ENCODE data around the gene TAGAP. TPM values are rescaled to one million over a fixed set of nuclear protein-coding genes. Genes with fewer than 3 reads are reported as not detected.
"Not testable (repeated sequence)": the region's sequence is repeated elsewhere in the genome, so short reads cannot be mapped to it uniquely, and the experiment has no call there.

The TAGAP gene
- polyA plus RNA-seq, 1 donor (not counting 4 experiments of a cell fraction or from before 2014, with no cell fraction given) = 0.08 TPM

DNA sequence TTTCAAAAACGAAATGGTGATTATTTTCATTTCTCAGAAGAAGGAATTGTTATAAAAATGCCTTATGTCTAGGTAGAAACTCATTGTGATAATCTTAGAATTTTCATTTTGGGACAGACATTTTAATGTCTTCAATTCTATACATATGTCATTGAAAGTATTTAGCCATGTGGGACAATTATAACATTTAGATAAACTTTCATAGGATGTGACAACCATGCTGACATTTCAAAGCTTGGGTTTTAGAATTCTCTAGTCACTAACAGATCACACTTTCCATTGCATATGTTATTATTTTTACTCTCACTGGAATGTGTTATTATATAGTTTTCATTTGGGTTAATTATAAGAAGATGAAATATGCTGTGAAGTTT, 4.9 kb downstream of the TAGAP start:
- dilution Hi-C loops (cut with MboI; ENCODE audit: extremely low pct_ligation_motif_present, low sequenced_read_pairs) = no loop called here
- Histone ChIP-seq H2AFZ (ENCODE audit: control insufficient read depth, low read length) (no peak overlapping the region), H3K9me1 (ENCODE audit: control insufficient read depth, extremely low read depth, insufficient read depth, low read length) (no peaks in the 10 kb centered on the region), H3K4me1 (ENCODE audit: control insufficient read depth, extremely low read depth, insufficient read depth, low read length) (peaks cover 32% of the 10 kb centered on the region), H3K4me2 (ENCODE audit: control insufficient read depth, extremely low read depth, insufficient read depth, low read depth, low read length) (peak overlapping the region; percentile 74), H4K20me1 (ENCODE audit: control insufficient read depth, extremely low read depth, insufficient read depth, low read length) (no peaks in the 10 kb centered on the region), H3K36me3 (ENCODE audit: control insufficient read depth in 2 of 2, extremely low read depth in 1 of 2, insufficient read depth in 2 of 2, low read length in 2 of 2) (no peaks in the 10 kb centered on the region), H3K9me3 (ENCODE audit: control insufficient read depth, low read depth, low read length) (no peaks in the 10 kb centered on the region), H3K4me3 (ENCODE audit: control insufficient read depth in 2 of 3, extremely low read depth in 1 of 3, insufficient read depth in 2 of 3, low read depth in 1 of 3, low read length in 3 of 3) (peak overlapping the region in 1 of 3 experiments; percentile 15), H3K27ac (ENCODE audit: control insufficient read depth, insufficient read depth, low read length) (peak overlapping the region; percentile 94), H3K9ac (ENCODE audit: control insufficient read depth, extremely low read depth, insufficient read depth, low read length) (peak overlapping the region; percentile 42), H3K27me3 (ENCODE audit: control insufficient read depth, extremely low read depth, insufficient read depth, low read length) (no peaks in the 10 kb centered on the region), H3K79me2 (ENCODE audit: control insufficient read depth, insufficient read depth, low read length) (no peaks in the 10 kb centered on the region)
- DNase-seq (ENCODE audit: low read depth, low spot score) = no peak
- FAIRE-seq = no peak
- TF ChIP-seq, protein P1, sequence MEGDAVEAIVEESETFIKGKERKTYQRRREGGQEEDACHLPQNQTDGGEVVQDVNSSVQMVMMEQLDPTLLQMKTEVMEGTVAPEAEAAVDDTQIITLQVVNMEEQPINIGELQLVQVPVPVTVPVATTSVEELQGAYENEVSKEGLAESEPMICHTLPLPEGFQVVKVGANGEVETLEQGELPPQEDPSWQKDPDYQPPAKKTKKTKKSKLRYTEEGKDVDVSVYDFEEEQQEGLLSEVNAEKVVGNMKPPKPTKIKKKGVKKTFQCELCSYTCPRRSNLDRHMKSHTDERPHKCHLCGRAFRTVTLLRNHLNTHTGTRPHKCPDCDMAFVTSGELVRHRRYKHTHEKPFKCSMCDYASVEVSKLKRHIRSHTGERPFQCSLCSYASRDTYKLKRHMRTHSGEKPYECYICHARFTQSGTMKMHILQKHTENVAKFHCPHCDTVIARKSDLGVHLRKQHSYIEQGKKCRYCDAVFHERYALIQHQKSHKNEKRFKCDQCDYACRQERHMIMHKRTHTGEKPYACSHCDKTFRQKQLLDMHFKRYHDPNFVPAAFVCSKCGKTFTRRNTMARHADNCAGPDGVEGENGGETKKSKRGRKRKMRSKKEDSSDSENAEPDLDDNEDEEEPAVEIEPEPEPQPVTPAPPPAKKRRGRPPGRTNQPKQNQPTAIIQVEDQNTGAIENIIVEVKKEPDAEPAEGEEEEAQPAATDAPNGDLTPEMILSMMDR (optimal IDR thresholded peaks at IDR 0.05 in 1 of 3, IDR thresholded peaks at IDR 0.05 in 1 of 3, conservative IDR thresholded peaks at IDR 0.05 in 1 of 3; ENCODE audit: extremely low read depth in 1 of 3, insufficient read depth in 2 of 3, low read length in 3 of 3) = no peak
- no peak for TF ChIP-seq EZH2 (IDR thresholded peaks at IDR 0.05; ENCODE audit: low read length)

DNA sequence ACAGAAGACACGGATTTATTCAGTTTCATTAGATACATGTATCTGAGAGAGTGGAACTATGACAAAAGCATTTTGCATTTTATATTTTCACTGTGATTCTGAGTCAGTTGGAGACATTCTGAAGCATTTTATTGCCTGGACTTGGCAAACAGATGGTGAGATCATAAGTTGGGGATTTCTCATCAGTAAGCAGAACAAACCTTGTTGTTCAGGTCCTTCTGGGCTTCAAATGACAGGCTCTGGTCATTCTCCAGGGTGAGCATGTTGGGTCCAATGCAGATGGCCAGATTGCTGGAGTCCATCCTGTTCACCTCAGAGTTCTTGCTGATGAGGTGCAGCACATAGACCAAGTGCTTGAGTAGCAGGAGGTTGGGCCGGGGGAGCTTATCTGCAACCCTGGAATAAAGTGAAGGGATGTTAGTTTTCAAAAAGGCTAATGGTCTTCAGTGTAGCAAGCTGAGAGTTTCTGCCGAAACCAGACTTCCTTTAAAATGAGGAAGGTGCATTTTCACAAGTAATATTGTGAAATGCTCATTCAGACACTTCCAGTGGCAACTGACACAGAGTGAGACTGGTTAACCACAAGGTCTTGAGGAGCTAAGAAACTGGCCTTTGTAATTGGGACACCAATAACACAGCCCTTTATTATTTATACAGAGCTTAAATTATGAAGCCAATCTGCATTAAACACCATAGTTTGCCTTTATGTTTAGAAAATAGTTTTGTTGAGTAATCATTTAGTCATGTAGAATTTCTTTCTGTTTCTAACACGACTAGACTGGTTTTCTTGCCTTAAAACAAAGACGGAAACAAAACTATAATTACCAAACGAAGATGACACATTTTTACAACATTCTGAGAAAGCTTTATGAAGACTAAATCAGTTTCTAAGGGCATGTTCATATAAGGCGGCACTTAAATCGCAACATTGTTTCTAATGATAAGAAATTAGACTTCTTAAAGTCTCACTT, 5.6 kb downstream of the TAGAP start:
- TF ChIP-seq, protein P1 (optimal IDR thresholded peaks at IDR 0.05 in 1 of 3, IDR thresholded peaks at IDR 0.05 in 1 of 3, conservative IDR thresholded peaks at IDR 0.05 in 1 of 3; ENCODE audit: extremely low read depth in 1 of 3, insufficient read depth in 2 of 3, low read length in 3 of 3) = no peak
- no peak for TF ChIP-seq EZH2 (IDR thresholded peaks at IDR 0.05; ENCODE audit: low read length)
- no peaks in the 10 kb centered on the region for H3K79me2 ChIP-seq (ENCODE audit: control insufficient read depth, insufficient read depth, low read length)
- H2AFZ ChIP-seq (ENCODE audit: control insufficient read depth, low read length) = peak overlapping the region; percentile 50
- peak overlapping the region in 2 of 3 experiments; percentile 16 to 34 for H3K4me3 ChIP-seq (ENCODE audit: control insufficient read depth in 2 of 3, extremely low read depth in 1 of 3, insufficient read depth in 2 of 3, low read depth in 1 of 3, low read length in 3 of 3)
- H3K4me2 ChIP-seq (ENCODE audit: control insufficient read depth, extremely low read depth, insufficient read depth, low read depth, low read length) = peak overlapping the region; percentile 74
- no peaks in the 10 kb centered on the region for H3K36me3 ChIP-seq (ENCODE audit: control insufficient read depth in 2 of 2, extremely low read depth in 1 of 2, insufficient read depth in 2 of 2, low read length in 2 of 2)
- no peaks in the 10 kb centered on the region for H3K9me3 ChIP-seq (ENCODE audit: control insufficient read depth, low read depth, low read length)
- H4K20me1 ChIP-seq (ENCODE audit: control insufficient read depth, extremely low read depth, insufficient read depth, low read length) = no peaks in the 10 kb centered on the region
- H3K27ac ChIP-seq (ENCODE audit: control insufficient read depth, insufficient read depth, low read length) = peak overlapping the region; percentile 94
- peaks cover 32% of the 10 kb centered on the region for H3K4me1 ChIP-seq (ENCODE audit: control insufficient read depth, extremely low read depth, insufficient read depth, low read length)
- no peaks in the 10 kb centered on the region for H3K9me1 ChIP-seq (ENCODE audit: control insufficient read depth, extremely low read depth, insufficient read depth, low read length)
- H3K9ac ChIP-seq (ENCODE audit: control insufficient read depth, extremely low read depth, insufficient read depth, low read length) = peak overlapping the region; percentile 70
- no peaks in the 10 kb centered on the region for H3K27me3 ChIP-seq (ENCODE audit: control insufficient read depth, extremely low read depth, insufficient read depth, low read length)
- FAIRE-seq = peak; percentile 83
- dilution Hi-C loops (cut with MboI; ENCODE audit: extremely low pct_ligation_motif_present, low sequenced_read_pairs) = no loop called here
- DNase-seq (ENCODE audit: low read depth, low spot score) = peak; percentile 38

DNA sequence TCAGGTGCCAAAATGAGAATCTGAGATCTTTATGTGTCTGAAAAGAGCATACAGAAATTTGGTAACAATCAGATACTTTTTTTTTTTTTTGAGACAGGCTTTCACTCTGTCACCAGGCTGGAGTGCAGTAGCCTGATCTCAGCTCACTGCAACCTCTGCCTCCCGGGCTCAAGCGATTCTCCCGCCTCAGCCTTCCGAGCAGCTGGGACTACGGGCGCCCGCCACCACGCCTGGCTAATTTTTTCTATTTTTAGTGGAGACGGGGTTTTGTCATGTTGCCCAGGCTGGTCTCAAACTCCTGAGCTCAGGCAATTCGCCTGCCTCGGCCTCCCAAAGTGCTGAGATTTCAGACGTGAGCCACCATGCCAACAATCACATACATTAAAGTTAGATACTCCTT, 6.5 kb downstream of the TAGAP start:
- H2AFZ ChIP-seq (ENCODE audit: control insufficient read depth, low read length); H3K9me1 ChIP-seq (ENCODE audit: control insufficient read depth, extremely low read depth, insufficient read depth, low read length); H4K20me1 ChIP-seq (ENCODE audit: control insufficient read depth, extremely low read depth, insufficient read depth, low read length); H3K79me2 ChIP-seq (ENCODE audit: control insufficient read depth, insufficient read depth, low read length); dilution Hi-C loops (cut with MboI; ENCODE audit: extremely low pct_ligation_motif_present, low sequenced_read_pairs); DNase-seq (ENCODE audit: low read depth, low spot score); H3K27me3 ChIP-seq (ENCODE audit: control insufficient read depth, extremely low read depth, insufficient read depth, low read length); H3K36me3 ChIP-seq (ENCODE audit: control insufficient read depth in 2 of 2, extremely low read depth in 1 of 2, insufficient read depth in 2 of 2, low read length in 2 of 2); FAIRE-seq; H3K4me3 ChIP-seq (ENCODE audit: control insufficient read depth in 2 of 3, extremely low read depth in 1 of 3, insufficient read depth in 2 of 3, low read depth in 1 of 3, low read length in 3 of 3); H3K9me3 ChIP-seq (ENCODE audit: control insufficient read depth, low read depth, low read length): not testable (repeated sequence)
- H3K4me2 ChIP-seq (ENCODE audit: control insufficient read depth, extremely low read depth, insufficient read depth, low read depth, low read length) = peak overlapping the region; percentile 74
- peak overlapping the region; percentile 70 for H3K9ac ChIP-seq (ENCODE audit: control insufficient read depth, extremely low read depth, insufficient read depth, low read length)
- H3K4me1 ChIP-seq (ENCODE audit: control insufficient read depth, extremely low read depth, insufficient read depth, low read length) = peaks cover 32% of the 10 kb centered on the region
- peak overlapping the region; percentile 94 for H3K27ac ChIP-seq (ENCODE audit: control insufficient read depth, insufficient read depth, low read length)

Data from keratinocyte (primary cell).